Measurements from ENCODE around the gene LGALS14. TPM values are rescaled to one million over a fixed set of nuclear protein-coding genes. Genes with fewer than 3 reads are reported as not detected.
"Not testable (repeated sequence)": the region's sequence is repeated elsewhere in the genome, so short reads cannot be mapped to it uniquely, and the experiment has no call there.

LGALS14 gene
- total RNA-seq, 4 donors from 2014 or later, result not detected

DNA sequence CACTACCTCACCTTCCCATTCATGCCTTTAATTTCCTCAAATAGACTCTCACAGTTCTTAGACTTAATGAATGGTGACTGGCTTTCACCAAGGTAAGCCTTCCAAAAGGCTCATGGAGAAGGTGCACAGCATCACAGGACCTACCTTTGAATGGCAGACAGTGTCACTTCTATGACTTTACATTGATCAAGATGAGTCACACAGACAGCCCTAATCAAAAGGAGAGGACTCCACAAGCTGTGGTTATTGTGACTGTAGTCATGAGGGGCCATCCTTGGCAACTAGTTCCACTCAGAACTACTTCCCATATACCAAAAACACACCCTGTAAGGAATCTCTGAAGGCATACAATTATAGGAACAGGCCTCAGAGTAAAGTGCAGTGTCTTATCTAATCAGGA is 42.7 kb upstream of the LGALS14 start:
- Histone ChIP-seq H3K4me1 (no peaks in the 10 kb centered on the region), H3K36me3 (no peaks in the 10 kb centered on the region), H3K27ac (no peak overlapping the region), H3K9me3 (no peaks in the 10 kb centered on the region), H3K4me3 (no peak overlapping the region), H3K27me3 (peaks cover 0 to 25% (median 0%) of the 10 kb centered on the region in 4 donors)
- TF ChIP-seq POLR2A (IDR thresholded peaks at IDR 0.05), result no peak
- TF ChIP-seq, protein P1, sequence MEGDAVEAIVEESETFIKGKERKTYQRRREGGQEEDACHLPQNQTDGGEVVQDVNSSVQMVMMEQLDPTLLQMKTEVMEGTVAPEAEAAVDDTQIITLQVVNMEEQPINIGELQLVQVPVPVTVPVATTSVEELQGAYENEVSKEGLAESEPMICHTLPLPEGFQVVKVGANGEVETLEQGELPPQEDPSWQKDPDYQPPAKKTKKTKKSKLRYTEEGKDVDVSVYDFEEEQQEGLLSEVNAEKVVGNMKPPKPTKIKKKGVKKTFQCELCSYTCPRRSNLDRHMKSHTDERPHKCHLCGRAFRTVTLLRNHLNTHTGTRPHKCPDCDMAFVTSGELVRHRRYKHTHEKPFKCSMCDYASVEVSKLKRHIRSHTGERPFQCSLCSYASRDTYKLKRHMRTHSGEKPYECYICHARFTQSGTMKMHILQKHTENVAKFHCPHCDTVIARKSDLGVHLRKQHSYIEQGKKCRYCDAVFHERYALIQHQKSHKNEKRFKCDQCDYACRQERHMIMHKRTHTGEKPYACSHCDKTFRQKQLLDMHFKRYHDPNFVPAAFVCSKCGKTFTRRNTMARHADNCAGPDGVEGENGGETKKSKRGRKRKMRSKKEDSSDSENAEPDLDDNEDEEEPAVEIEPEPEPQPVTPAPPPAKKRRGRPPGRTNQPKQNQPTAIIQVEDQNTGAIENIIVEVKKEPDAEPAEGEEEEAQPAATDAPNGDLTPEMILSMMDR (IDR thresholded peaks at IDR 0.05), result no peak
- no peak for DNase-seq
- intact Hi-C loops (cut with DNase I), result no loop called here

DNA sequence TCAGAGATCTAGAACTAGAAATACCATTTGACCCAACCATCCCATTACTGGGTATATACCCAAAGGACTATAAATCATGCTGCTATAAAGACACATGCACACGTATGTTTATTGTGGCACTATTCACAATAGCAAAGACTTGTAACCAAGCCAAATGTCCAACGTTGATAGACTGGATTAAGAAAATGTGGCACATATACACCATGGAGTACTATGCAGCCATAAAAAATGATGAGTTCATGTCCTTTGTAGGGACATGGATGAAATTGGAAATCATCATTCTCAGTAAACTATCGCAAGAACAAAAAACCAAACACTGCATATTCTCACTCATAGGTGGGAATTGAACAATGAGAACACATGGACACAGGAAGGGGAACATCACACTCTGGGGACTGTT is 34.4 kb upstream of the LGALS14 start:
- WGBS, 2 donors, result 72 to 82% methylated on average over 2 of the region's 3 CpGs
- intact Hi-C loops (cut with DNase I), result loop anchor here (5.0 kb wide), 1 partner anchor 118 kb away; no protein-coding TSS in a partner anchor
- not testable (repeated sequence) for H3K4me1 ChIP-seq, H3K36me3 ChIP-seq, DNase-seq, H3K4me3 ChIP-seq, H3K9me3 ChIP-seq, H3K27ac ChIP-seq
- H3K27me3 ChIP-seq, result peaks cover 0 to 33% (median 0%) of the 10 kb centered on the region in 4 donors

DNA sequence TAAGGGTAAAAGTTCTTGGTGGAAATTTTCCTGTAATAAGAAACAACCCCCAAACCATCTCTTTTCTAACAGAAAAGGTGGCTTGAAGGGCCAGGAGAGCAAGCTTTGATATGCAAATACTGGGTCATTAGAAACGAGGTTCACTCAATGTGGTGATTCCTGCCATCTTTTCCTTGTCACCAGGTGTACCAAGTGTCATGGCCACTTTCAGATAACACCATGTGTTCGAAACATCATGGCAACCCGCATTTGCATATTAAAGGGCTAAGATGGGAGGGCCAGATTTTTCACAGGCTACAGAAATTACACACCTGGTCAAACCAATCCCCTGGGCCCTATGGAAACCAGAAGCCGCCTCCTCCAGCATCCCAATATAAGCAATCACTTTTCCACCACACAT is 33.3 kb upstream of the LGALS14 start:
- Histone ChIP-seq H3K27ac (no peak overlapping the region), H3K27me3 (peaks cover 0 to 29% (median 0%) of the 10 kb centered on the region in 4 donors), H3K4me3 (no peak overlapping the region), H3K36me3 (no peaks in the 10 kb centered on the region), H3K9me3 (no peaks in the 10 kb centered on the region), H3K4me1 (no peaks in the 10 kb centered on the region)
- intact Hi-C loops (cut with DNase I), result loop anchor here (5.0 kb wide), 1 partner anchor 119 kb away; no protein-coding TSS in a partner anchor
- DNase-seq, result no peak
- WGBS, 2 donors, result 34 to 50% methylated on average over 4 of the region's 4 CpGs
- TF ChIP-seq, protein P1 (IDR thresholded peaks at IDR 0.05), result no peak
- TF ChIP-seq POLR2A (IDR thresholded peaks at IDR 0.05), result no peak

DNA sequence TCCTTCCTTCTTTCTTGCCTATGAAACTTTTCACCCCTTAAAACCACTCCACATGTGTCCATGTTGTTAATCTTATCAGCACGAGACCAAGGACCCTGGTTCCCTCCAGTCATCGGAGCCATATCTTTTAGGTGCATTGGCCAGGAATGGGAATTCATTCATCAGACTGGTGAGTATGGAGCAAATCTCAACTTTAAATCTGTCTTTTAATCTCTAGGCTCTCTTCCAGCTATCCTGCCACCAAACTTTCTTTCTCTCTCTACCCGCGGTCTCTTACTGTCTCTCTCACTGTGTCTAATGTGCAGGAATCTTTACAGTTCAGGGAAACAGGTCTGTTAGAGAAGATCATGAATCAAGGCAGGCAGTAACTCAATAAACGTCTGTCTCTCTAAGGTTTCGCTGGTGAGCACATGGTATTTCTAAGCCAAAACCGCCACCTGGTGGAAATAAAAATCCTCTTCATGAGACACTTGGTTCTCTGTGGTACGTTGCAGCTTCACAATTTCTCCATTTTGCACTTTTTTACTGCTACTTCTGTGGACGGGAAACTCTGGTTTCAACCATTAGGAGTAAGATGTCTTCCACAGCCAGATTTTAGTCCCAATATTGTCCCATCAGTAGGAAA is 32.4 kb upstream of the LGALS14 start:
- Histone ChIP-seq H3K27ac (no peak overlapping the region), H3K36me3 (no peaks in the 10 kb centered on the region), H3K9me3 (no peaks in the 10 kb centered on the region), H3K4me1 (no peaks in the 10 kb centered on the region), H3K4me3 (no peak overlapping the region), H3K27me3 (peaks cover 0 to 21% (median 0%) of the 10 kb centered on the region in 4 donors)
- DNase-seq, result no peak
- intact Hi-C loops (cut with DNase I), result loop anchor here (5.0 kb wide), 1 partner anchor 120 kb away; no protein-coding TSS in a partner anchor
- 9 to 14% methylated on average over 9 of the region's 9 CpGs for WGBS, 2 donors
- TF ChIP-seq, protein P1 (IDR thresholded peaks at IDR 0.05), result peak; percentile 40 to 67 (median 50)
- no peak for TF ChIP-seq POLR2A (IDR thresholded peaks at IDR 0.05)

DNA sequence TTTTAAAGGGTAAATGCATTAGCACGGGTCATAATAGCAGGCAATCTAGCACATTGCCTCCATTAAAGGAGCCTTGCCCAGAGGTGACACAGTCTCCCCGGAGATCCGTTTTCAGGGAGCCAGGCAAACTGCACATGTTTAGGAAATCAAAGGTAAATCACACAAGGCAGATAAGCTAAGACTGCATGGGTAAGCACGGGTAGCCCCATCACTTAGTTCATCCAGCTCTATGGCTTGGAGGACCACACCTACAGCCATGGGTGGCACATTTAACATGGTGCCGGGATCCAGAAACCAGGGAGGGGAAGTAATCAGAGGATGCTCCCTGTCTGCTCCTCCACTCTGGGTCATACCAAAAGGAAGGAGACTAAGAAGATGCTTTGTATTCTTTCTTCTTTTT is 31.8 kb upstream of the LGALS14 start:
- TF ChIP-seq, protein P1 (IDR thresholded peaks at IDR 0.05), result no peak
- TF ChIP-seq POLR2A (IDR thresholded peaks at IDR 0.05), result no peak
- 65 to 71% methylated on average over 5 of the region's 5 CpGs for WGBS, 2 donors
- H3K4me1 ChIP-seq, result no peaks in the 10 kb centered on the region
- no peak overlapping the region for H3K27ac ChIP-seq
- H3K27me3 ChIP-seq, result peaks cover 0 to 17% (median 0%) of the 10 kb centered on the region in 4 donors
- no peaks in the 10 kb centered on the region for H3K9me3 ChIP-seq
- intact Hi-C loops (cut with DNase I), result loop anchor here (5.0 kb wide), 1 partner anchor 120 kb away; no protein-coding TSS in a partner anchor
- H3K4me3 ChIP-seq, result no peak overlapping the region
- H3K36me3 ChIP-seq, result no peaks in the 10 kb centered on the region
- no peak for DNase-seq

Data from esophagus squamous epithelium (tissue), 5 donors.